Measurements from ENCODE around the gene F7. TPM values are rescaled to one million over a fixed set of nuclear protein-coding genes. Genes with fewer than 3 reads are reported as not detected.
"Not testable (repeated sequence)": the region's sequence is repeated elsewhere in the genome, so short reads cannot be mapped to it uniquely, and the experiment has no call there.

The F7 gene
- total and polyA plus RNA-seq, 9 of the 15 experiments (the other 6 are each of a cell fraction or from before 2014, with no cell fraction given): not detected

DNA sequence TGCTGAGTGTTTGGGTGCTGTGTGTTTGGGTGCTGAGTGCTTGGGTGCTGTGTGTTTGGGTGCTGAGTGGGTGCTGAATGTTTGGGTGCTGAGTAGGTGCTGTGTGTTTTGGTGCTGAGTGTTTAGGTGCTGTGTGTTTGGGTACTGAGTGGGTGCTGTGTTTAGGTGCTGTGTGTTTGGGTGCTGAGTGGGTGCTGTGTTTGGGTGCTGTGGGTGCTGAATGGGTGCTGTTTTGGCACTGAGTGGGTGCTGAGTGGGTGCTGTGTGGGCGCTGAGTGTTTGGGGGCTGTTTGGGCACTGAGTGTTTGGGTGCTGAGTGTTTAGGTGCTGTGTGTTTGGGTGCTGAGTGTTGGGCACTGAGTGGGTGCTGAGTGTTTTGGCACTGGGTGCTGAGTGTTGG is 48.5 kb upstream of the F7 start:
- 0% methylated on average over 1 of the region's 1 CpG for WGBS (ENCODE audit: insufficient coverage, low coverage, missing lambda C conversion rate)

DNA sequence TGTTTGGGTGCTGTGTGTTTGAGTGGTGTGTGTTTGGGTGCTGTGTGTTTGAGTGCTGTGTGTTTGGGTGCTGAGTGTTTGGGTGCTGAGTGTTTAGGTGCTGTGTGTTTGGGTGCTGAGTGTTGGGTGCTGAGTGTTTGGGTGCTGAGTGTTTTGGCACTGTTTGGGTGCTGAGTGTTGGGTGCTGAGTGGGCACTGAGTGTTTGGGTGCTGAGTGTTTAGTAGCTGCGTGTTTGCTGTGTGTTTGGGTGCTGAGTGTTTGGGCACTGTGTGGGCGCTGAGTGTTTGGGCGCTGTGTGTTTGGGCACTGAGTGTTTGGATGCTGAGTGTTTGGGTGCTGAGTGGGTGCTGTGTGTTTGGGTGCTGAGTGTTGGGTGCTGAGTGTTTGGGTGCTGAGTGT is 48.0 kb upstream of the F7 start:
- BruUV-seq (replicated peaks); FAIRE-seq; POLR2A ChIA-PET; H3K4me3 ChIP-seq; in situ Hi-C loops (cut with MboI); H3K79me2 ChIP-seq (ENCODE audit: control insufficient read depth, insufficient read depth, low read length); H3K9me3 ChIP-seq (replicated peaks; ENCODE audit: control insufficient read depth, insufficient read depth, low read depth, low read length); H4K20me1 ChIP-seq (replicated peaks; ENCODE audit: control insufficient read depth, insufficient read depth, low read length); H3K9ac ChIP-seq (ENCODE audit: insufficient read depth in 1 of 2, low read depth in 2 of 2, low read length in 2 of 2); H3K27ac ChIP-seq (ENCODE audit: extremely low read depth, low read depth, low read length); CTCF ChIA-PET (ENCODE audit: low intra/inter-chr PET ratio); intact Hi-C loops (cut with micrococcal nuclease); H2AFZ ChIP-seq (ENCODE audit: low read depth, low read length); ATAC-seq; H3K4me2 ChIP-seq (ENCODE audit: insufficient read depth, low read length); H3K36me3 ChIP-seq (ENCODE audit: control insufficient read depth, insufficient read depth, low read length); H3K9me1 ChIP-seq (ENCODE audit: control insufficient read depth, insufficient read depth, low read length); DNase-seq (ENCODE audit: extremely low read depth in 1 of 4, low spot score in 3 of 4); H3K4me1 ChIP-seq (replicated peaks in 1 of 2; ENCODE audit: control insufficient read depth in 2 of 2, insufficient read depth in 2 of 2, low read length in 2 of 2): not testable (repeated sequence)
- WGBS (ENCODE audit: insufficient coverage, low coverage, missing lambda C conversion rate): 10% methylated on average over 3 of the region's 3 CpGs
- peaks cover 13 to 61% of the 10 kb centered on the region in 2 experiments for H3K27me3 ChIP-seq (ENCODE audit: control insufficient read depth in 2 of 2, insufficient read depth in 2 of 2, low read length in 2 of 2)

More for the DNA sequence above, 48.5 kb upstream of the F7 start:
- Histone ChIP-seq H2AFZ (ENCODE audit: low read depth, low read length) (no peak overlapping the region), H3K9me3 (replicated peaks; ENCODE audit: control insufficient read depth, insufficient read depth, low read depth, low read length) (no peaks in the 10 kb centered on the region), H3K9me1 (ENCODE audit: control insufficient read depth, insufficient read depth, low read length) (no peaks in the 10 kb centered on the region), H3K27ac (ENCODE audit: extremely low read depth, low read depth, low read length) (no peak overlapping the region), H3K4me3 (no peak overlapping the region), H3K79me2 (ENCODE audit: control insufficient read depth, insufficient read depth, low read length) (no peaks in the 10 kb centered on the region), H3K4me1 (replicated peaks in 1 of 2; ENCODE audit: control insufficient read depth in 2 of 2, insufficient read depth in 2 of 2, low read length in 2 of 2) (no peaks in the 10 kb centered on the region), H3K36me3 (ENCODE audit: control insufficient read depth, insufficient read depth, low read length) (no peaks in the 10 kb centered on the region), H3K4me2 (ENCODE audit: insufficient read depth, low read length) (no peak overlapping the region), H4K20me1 (replicated peaks; ENCODE audit: control insufficient read depth, insufficient read depth, low read length) (no peaks in the 10 kb centered on the region), H3K9ac (ENCODE audit: insufficient read depth in 1 of 2, low read depth in 2 of 2, low read length in 2 of 2) (no peak overlapping the region), H3K27me3 (ENCODE audit: control insufficient read depth in 2 of 2, insufficient read depth in 2 of 2, low read length in 2 of 2) (peaks cover 13 to 61% of the 10 kb centered on the region in 2 experiments)
- TF ChIP-seq, protein P1, sequence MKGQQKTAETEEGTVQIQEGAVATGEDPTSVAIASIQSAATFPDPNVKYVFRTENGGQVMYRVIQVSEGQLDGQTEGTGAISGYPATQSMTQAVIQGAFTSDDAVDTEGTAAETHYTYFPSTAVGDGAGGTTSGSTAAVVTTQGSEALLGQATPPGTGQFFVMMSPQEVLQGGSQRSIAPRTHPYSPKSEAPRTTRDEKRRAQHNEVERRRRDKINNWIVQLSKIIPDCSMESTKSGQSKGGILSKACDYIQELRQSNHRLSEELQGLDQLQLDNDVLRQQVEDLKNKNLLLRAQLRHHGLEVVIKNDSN (CRISPR knock-in tag; IDR thresholded peaks at IDR 0.05): no peak
- TF ChIP-seq CBX3 (IDR thresholded peaks at IDR 0.05; ENCODE audit: borderline replicate concordance in 1 of 2, low read length in 2 of 2): no peak
- TF ChIP-seq DDX20 (tag; IDR thresholded peaks at IDR 0.05; ENCODE audit: low read depth): no peak
- TF ChIP-seq SMAD1 (IDR thresholded peaks at IDR 0.05; ENCODE audit: low read depth, low read length, partially characterized antibody): no peak
- no peak for TF ChIP-seq RBM17 (IDR thresholded peaks at IDR 0.05; ENCODE audit: borderline replicate concordance, low read depth, low read length)
- no peak for TF ChIP-seq TRIM28 (IDR thresholded peaks at IDR 0.05)
- no peak for TF ChIP-seq EP300 (IDR thresholded peaks at IDR 0.05; ENCODE audit: low read length)
- no peak for TF ChIP-seq GATA2 (CRISPR knock-in tag; IDR thresholded peaks at IDR 0.05)
- TF ChIP-seq TAF15 (IDR thresholded peaks at IDR 0.05; ENCODE audit: low read depth, low read length): no peak
- TF ChIP-seq NR2F6 (CRISPR knock-in tag; IDR thresholded peaks at IDR 0.05): no peak
- ATAC-seq: no peak
- CTCF ChIA-PET (ENCODE audit: low intra/inter-chr PET ratio): no interaction called here
- no peak for DNase-seq (ENCODE audit: extremely low read depth in 1 of 4, low spot score in 3 of 4)
- POLR2A ChIA-PET: no interaction called here
- intact Hi-C loops (cut with micrococcal nuclease) (no loop called here), in situ Hi-C loops (cut with MboI) (no loop called here)
- FAIRE-seq: no peak
- no TSS peak for BruUV-seq (replicated peaks)
